UCSD-AML1 (cell line): ENCODE measurements around the gene ADRA2B.
A peak's percentile ranks its signal among the peaks of the same experiment; 100 is the strongest.

ENCODE experiments used
- DNase-seq: peaks from one replicate; lab custom pipeline; 2025; ENCODE audit not compliant: unreplicated experiment; lab: John Stamatoyannopoulos, UW

The ADRA2B gene

GRCh38 chr2:96119389-96119751 lies 3.0 kb upstream of the ADRA2B start:
- no peak for DNase-seq

DNA sequence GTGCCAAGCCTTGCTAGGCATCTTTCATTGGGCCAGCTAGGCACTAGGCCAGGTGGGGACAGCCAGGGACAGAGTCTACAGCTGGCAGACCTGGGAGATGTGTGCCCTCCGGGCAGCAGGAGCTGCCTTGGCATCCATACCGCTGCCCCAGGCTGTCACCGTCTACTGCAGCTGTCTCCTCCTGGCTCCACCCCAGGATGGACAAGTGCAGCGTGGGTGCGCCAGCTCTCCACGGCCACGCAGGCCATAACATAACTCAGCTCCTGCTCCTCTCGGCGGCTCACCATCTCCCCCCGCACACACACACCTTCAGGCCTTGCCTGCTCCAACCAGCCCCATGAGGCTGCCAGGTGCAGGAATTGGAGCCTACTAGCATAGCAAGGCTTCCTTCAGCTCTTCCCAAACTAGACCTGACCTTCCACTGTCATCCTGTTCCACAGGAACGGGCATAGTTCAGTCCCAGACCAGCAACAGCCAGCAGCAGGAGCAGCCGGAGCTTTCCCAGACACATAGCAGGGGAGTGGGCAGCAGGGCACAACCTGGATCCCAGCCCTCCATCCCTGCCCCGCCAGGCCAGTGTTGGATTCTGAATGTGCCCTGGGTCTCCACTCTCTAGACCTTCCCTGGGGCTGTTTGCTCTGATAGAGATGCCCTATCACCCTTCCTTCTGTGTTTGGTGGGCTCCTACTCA lies 2.5 kb upstream of the ADRA2B start:
- DNase-seq, result no peak

DNA sequence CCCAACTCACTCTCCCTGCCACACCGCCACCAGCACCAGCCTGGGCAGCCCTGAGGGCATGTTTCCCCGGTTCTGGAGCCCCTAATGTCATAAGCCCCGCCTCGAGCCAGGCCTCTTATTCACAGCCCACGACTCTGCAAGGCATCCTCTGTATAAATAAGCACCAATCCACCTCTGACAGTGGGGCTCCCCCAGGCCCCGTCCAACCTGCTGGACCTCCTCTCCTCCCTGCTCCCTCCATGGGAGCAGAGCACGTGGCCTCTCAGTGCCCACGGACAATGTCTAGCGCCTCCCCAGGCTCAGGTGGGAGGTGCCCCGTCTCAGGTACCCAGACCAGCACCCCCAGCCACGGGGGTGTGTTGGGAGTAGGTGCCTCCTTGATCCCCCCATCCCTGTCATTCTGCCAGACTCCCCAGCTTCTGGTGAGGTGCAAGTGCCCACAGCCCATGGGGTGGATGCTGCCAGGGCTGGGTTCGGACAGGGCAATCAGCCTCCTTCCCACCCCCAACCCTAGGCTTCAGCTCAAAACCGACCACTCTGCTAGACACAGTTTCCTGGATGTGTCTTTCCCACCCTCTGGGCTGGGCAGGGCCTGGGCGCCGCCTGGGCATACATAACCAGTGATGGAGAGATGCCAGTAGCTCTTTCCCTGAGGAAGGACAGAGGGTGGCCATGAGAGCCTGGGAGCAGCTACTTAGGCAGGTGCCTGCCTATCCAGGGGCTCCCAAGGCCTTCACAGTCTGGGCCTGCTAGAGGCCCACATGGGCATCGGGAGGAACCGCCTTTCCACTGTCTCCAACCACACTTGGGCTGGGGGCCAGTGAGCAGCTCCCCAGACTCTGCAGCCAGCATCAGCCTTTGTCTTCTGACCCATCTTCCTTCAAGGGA lies 1.6 kb upstream of the ADRA2B start:
- DNase-seq, result no peak

DNA sequence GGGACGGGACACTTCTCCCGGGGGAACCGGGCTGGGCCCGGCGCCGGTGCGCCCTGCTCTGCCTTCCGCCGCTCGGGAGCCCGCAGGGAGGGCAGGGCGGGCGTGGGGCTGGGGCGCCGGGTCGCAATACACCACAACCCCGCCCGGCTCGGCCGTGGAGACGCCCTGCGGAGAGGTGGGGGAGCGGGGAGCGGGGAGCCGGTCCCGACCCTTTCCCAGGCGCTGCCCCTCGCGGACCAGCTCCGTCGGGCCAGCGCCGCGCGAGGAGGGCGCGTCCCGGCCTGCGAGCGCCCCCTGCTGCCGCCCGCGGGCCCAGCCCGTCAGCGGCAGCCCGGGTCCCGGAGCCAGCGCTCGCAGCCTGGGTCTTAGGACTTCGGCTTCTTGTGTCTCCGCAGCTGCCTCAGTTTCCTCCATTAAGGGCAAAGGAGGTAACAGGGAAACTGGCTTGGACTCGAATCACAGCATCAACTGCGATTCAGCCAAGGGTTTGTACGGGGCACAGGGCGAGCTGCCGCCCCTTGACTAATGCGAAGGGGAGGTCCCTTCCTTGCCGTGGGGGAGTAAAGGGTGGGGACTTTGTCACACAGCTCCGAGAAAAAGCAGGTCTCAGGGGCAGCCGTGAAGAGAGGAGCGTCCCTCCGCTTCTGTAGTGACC lies 635 bp upstream of the ADRA2B start:
- peak; percentile 64 for DNase-seq

DNA sequence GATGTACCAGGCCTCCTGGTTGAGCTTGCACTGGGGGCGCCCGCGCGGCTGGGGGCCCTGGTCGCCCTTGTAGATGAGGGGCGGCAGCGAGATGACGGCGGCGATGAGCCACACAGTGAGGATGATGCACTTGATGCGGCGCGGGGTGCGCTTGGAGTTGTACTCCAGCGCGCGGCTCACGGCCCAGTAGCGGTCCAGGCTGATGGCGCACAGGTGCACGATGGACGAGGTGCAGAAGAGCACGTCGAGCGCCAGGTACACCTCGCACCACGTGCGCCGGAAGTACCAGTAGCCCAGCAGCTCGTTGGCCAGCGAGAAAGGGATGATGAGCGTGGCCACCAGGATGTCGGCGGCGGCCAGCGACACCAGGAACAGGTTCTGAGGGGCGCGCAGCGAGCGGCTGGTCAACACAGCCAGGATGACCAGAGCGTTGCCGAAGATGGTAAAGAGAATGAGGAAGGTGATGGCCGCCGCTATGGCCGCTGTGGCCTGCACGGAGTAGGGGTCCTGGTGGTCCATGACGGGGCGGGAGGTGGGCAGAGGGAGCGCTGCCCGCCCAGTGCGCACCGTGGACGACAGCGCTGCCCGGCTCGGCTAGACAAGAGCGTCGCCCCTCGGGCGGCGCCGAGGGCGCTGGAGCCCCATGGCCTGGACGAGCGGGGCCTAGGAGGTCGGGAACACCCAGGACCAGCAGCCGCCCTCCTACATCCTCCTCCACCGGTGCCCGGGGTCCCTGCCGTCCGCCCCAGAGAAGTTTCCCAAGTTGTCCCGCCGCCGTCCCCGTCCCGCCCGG lies 544 bp downstream of the ADRA2B start:
- no peak for DNase-seq

DNA sequence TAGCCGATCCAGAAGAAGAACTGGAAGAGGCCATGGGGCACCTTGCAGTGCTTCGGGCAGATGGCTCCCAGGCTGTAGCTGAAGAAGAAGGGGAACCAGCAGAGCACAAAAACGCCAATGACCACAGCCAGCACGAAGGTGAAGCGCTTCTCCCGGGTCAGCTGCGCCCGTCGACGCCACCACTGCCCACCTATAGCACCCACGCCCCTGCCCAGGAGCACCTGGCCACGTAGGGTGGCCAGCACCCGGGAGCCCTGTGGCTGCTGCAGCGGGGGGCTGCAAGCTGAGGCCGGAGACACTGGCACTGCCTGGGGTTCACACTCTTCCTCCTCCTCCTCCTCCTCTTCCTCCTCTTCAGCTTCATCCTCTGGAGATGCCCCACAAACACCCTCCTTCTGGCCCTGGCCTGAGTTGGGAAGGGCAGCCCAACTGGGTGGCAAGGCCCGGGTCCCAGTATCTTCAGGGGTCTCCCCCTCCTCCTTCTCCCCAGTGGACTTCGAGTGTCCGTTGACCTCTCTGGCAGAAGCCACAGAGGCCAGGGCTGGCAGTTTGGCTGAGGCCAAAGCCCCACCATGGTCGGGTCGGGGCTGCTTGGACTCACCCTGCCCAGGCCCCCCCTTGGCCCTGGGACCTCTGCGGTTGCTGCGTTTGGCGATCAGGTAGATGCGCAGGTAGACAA lies 1.3 kb downstream of the ADRA2B start:
- DNase-seq, result no peak

DNA sequence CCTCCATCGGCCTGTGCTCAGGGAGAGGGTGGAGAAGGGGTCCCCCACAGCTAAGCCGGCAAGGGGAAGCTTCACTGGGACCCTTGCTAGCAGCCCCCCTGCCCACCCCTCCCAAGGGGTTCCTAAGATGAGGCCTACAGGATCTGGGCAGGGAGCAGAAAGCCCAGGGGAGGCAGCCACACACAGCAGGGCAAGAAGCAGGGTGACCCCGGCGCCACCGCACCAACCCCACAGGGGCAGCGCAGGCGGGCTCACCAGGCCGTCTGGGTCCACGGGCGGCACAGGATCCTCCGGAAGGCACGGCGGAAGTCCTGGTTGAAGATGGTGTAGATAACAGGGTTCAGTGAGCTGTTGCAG lies 1.8 kb downstream of the ADRA2B start:
- DNase-seq, result no peak

DNA sequence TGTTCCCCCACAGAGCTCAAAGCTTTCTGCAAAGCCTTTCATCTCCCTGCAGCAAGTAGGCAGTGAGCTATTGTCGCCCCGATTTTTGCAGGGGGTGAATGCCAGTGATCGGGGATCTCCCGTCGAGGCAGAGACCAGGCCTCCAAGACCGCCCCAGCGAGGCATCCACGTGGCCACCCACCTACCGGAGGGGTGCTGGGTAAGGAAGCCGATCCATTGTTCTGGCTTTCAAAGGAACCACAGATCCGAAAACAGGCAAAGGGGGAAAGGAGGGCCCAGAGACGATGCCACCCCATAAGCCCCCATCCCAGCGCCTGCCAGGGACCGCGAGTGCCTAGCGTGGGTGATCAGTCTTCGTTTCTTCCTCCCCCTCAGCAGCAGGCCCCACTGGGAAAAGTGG lies 2.4 kb downstream of the ADRA2B start:
- no peak for DNase-seq

DNA sequence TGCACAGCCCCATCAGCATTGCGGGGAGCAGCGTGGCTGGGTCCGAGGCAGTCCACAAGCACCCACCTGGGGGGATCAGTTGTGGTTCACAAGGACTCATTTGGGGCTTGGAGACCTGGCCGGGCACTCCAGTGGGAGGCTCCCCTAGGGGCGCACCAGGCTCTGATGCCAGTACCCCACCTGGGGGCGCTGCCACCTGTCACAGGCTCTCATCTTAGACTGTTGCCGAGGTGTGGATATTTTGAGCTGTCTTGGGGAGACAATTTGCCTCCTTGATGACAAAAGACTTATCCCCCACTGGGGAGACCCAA lies 3.0 kb downstream of the ADRA2B start:
- DNase-seq, result no peak

DNA sequence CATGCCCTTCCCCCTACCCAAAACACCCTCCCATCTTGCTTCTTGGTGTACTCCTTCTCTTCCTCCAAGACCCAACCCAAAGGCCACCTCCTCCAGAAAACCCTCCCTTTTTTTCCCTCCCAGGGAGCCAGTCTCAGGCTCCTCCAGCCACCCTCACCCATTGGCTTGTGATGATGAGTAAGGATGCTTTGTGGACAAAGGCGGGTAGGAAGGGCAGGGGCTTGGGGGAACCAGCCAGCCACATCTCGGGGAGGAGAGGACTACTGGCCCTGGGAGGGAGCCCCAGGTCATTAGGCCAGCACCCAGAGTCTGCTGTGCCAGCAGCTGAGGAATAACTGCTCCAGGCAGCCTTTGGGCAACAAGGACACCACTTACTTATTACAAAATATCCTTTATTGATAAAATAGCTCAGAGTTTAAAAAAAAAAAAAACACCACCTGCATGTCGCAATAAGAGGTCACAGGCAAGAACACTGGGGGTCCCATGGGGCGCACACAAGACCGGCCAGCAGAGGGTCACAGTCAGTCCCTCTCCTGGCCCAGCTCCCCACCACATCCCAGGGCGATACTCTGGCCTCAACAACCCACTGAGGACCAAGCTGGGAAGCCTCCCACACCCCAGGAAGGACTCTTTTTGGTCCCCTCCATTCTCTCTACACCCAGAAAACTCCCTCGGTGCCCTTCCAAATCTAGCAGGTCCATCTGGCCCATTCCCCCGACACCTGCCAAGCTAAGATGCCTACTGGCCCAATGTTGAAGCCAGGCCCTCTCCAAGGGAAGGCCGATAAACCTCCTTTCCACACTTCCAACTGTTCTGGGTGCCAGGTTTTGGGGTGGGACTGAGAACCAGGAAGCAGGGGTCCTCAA lies 3.6 kb downstream of the ADRA2B start:
- DNase-seq, result no peak

GRCh38 chr2:96111823-96112500 lies 4.4 kb downstream of the ADRA2B start:
- DNase-seq, result no peak

GRCh38 chr2:96111257-96111640 lies 5.1 kb downstream of the ADRA2B start:
- no peak for DNase-seq

- no peak for DNase-seq
These were observed 5.6 kb downstream of the ADRA2B start for GRCh38 chr2:96110621-96111256.

GRCh38 chr2:96109931-96110511 lies 6.3 kb downstream of the ADRA2B start:
- no peak for DNase-seq

GRCh38 chr2:96109361-96109680 lies 7.0 kb downstream of the ADRA2B start:
- no peak for DNase-seq

GRCh38 chr2:96108541-96109360 lies 7.6 kb downstream of the ADRA2B start:
- no peak for DNase-seq

DNA sequence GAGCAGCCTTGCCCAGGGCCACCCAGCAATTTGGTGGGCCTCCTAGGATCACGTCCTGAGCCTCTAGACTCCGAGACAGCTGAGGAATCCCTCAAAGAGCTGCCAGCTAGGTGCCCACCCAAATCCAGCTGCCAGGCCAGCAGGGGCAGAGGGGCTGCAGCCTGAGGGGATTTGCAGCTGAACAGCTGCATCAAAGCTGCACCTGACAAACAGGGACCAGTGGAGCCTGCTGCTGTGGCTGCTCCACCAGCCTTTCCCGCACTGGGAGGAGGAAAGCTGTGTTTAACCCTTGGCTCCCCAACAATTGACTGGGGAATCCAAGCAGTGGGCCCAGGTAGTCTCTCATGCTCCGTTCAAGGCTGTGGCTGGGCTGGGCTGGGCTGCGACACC lies 8.2 kb downstream of the ADRA2B start:
- DNase-seq, result no peak

DNA sequence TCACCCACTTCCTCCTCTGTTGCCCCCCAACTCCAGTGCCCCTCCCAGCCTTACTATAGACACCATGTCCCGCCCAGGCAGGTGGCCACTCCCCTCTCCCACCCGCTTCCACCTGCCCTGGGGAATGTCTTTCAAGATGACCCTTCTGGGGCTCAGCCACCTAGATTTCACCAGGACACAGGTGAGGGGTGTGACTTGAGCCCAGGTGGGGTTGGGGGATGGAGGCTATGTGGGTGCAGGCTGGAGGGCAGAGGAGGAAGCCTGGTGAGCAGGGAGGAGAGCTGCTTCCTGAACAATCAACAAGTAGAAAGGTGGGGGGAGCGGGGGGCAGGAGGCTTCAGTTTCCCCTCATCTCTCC lies 8.7 kb downstream of the ADRA2B start:
- no peak for DNase-seq
